ENCODE results near the gene GPX3.

The GPX3 gene

DNA sequence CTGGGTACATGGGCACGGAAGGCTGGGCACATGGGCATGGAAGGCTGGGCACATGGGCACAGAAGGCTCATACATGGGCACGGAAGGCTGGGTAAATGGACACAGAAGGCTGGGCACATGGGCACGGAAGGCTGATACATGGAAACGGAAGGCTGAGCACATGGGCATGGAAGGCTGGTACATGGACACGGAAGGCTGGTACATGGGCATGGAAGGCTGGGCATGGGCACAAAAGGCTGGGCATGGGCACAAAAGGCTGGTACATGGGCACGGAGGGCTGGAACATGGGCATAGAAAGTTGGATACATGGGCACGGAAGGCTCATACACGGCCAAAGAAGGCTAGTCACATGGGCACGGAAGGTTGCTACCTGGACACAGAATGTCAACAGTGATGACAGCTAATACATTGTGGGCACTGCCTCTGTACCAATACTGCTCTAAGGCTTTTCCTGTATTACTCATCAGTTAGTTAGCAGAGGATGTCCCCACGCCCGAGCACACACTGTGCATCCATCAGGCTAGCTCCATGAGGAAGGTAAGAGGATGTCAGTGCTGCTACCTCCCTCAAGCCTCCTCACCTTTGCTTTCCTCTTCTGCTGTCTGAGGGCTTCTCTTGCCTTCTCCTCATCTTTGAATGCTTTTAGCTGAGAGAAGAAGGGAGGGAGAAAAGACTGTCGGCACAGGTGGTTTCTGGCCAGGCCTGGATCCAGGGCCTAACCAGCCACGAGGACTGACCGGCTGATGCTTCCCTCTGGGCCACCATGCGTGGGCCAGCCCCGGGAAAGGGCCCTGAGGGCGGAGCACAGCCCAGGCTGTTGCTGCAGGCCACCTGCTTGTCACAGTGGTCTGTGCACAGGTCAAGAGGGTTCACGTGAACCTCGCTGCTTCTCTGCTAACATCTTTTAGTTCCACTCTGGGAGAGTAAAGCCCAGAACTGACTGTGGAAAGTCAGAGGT is 14.3 kb downstream of the GPX3 start:
- DNase-seq (ENCODE audit: low read depth, low spot score): no peak

DNA sequence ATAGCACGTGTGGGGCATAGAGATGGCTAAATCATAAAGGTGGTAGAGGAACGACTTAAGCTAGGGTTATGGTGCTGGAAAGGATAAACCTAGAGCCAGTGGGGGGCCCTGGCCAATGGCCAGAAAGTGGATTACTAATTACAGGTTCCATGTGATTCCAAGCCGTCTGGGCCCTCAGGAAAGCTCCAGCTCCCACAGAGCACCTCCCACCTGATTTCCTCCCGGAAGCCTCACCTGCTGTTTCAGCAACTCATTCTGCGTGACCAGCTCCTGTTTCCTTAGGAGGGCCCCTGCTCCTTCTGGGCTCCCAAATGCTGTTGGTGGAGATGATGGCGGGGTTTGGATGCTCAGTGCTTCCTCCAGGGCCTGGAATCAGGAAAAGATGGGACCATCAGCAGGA is 16.2 kb downstream of the GPX3 start:
- DNase-seq (ENCODE audit: low read depth, low spot score): no peak

DNA sequence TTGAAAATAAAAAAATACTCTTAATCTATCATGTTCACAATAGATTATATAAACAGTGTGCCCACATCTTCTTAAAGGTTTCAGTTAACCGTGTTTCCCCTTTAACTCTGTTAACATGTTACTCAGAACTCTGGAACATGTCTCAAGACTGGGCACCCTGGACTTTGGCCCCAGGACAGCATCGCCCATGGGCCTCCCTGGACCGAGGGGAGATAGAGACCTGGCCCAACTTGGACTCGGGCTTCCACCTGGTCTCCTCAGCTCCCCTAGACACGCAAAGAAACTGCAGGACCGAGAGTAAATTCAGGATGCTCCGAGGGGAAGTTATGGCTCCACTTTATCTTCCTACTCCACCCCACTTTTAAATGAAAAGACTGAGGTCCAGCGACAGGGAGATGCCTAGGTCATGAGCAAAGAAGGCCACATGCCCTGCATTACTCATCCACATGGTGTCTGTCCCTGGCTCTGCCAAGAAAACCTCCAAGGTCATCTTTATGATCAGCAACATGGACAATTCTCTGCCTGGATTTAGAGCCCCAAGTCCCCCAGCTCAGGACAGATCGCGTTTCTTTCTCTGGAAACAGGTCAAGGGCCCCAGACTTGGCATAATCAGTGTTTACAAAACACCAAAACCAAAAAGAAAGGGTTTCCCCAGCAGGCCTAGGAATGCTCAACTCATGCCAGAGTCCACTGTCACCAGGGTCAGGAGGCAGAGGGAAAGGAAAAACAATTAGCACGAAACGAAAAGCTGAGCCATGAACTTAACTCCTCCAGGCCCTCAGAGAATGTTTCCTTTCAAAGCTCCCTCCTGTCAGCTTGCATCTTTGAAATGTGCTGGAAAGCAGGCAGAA is 17.4 kb downstream of the GPX3 start:
- peak; percentile 20 for DNase-seq (ENCODE audit: low read depth, low spot score)

DNA sequence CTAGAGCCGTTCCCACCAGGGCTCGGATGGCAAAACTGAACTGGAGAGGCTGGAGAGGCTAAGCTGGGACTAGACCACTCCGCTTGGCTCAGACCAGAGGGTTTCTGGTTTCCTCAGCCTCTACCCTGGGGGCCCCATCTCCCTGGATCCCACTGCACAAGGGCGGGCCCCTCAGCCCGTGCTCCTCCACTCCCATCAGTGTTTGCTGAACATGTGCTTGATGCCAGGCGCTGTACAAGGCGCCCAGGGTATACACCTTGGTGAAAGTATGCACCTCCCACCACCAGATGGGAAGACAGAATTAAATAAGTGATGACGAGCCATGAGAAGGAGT is 18.0 kb downstream of the GPX3 start:
- no peak for DNase-seq (ENCODE audit: low read depth, low spot score)

DNA sequence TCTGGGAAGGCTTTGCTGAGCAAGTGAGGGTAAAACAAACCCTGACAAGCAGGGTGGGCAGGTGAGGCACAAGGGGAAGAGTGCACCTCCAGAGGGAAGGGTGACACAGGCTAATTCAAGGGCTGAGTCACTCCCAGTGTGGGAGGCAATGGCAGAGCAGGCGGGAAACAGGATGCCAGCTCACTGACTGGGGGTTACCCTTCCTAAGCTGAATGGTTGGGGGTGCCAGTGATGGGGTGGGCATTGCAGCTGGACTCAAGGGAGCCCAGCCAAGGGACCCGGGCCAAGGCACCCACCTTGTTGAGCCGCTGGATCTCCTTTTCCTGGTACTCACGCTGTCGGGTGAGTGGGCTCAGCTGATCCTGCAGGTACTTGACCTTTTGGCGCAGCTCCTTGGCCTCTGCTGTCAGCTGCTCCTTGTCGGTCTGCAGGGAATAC is 18.4 kb downstream of the GPX3 start:
- DNase-seq (ENCODE audit: low read depth, low spot score): no peak

DNA sequence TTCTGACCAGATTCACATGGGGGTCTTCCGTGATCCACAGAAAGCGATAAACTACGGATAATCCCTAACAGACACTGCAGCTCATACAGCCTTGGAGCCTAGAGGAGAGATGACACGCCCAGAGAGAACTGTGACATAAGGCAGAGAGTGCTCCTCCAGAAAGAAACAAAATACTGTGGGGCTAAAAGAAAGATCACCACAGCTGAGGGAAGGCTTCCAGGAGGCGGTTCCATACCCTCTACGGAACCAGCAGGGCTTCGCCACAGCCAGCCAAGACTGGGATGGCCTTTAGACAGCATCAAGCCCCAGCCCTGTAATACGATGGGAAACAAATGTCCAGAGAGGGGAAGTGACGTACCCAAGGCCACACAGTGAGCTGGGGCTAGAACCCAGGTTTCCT is 19.3 kb downstream of the GPX3 start:
- no peak for DNase-seq (ENCODE audit: low read depth, low spot score)

DNA sequence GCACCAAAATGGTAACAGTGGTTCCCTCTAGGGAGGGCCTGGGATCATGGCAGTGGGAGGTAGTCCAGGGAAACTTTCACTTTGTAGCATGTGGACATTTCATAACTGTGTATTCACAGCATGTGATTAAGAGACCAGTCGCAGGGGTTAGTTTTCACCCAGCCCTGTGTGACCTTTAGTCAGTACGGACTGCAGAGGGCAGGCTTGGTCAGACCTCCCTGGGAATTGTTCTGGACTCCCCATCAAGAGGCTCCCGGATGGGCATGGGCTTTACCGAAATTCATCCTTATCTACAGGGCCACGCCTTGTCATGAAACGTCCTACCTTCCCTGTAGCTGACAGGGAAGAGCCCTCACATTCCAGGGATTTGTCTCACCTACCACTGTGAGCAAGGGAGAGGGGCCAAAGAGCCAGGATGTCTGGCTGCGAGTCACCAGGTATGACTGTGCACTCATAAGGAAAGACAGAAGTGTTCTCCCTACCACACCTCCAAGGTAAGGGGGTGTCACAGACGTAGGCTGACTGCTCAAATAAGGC is 19.9 kb downstream of the GPX3 start:
- DNase-seq (ENCODE audit: low read depth, low spot score): no peak

DNA sequence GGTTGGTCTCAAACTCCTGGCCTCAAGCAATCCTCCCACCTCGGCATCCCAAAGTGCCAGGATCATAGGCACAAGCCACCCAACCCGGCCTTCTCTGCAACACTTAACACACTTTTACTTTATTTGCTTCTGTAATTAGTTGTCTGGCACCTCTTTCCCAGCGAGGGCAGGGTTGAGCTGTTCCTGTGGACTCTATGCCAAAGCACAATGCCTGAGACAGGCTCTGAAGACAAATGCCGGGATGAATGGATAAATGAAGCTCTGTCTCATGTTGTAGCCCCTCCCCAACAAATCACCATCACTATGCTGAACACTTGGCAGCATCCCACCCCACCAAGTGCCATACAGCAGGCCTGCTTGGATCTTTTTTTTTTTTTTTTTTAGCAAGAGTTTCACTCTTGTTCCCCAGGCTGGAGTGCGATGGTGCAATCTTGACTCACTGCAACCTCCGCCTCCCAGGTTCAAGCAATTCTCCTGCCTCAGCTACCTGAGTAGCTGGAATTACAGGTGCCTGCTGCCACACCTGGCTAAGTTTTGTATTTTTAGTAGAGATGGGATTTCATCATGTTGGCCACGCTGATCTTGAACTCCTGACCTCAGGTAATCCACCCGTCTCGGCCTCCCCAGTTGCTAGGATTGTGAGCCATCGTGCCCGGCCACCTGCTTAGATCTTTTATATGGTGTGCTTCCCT is 21.3 kb downstream of the GPX3 start:
- no peak for DNase-seq (ENCODE audit: low read depth, low spot score)

DNA sequence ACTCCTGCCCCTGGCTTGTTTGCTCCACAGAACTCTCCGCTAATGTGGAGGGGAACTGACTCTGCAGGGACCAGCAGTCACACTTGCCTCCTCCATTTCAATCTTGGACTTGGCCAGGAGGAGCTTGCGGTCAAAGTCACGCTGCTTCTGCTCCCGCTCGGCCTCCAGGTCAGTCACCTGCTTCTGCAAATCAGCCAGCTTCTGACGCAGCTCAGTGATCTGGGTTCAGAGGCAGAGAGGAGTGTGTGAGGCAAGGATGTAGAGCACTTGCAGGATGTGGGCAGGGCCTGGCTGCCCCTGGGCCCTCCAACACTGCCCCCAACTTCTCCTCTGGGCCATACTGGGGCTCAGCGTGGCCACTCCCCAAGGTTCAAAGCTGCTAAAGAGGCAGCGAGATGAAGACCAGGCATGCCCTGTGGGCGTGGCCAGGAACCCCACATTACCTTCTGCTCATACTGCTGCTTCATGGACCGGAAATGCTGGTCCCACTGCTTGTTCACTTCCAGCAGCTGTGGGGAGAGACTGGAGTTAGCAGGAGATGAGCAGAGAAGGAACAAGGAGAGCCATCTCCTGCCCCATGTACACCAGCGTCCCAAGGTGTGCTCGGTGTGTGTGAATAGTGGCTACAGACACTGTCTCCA is 22.2 kb downstream of the GPX3 start:
- DNase-seq (ENCODE audit: low read depth, low spot score): no peak

DNA sequence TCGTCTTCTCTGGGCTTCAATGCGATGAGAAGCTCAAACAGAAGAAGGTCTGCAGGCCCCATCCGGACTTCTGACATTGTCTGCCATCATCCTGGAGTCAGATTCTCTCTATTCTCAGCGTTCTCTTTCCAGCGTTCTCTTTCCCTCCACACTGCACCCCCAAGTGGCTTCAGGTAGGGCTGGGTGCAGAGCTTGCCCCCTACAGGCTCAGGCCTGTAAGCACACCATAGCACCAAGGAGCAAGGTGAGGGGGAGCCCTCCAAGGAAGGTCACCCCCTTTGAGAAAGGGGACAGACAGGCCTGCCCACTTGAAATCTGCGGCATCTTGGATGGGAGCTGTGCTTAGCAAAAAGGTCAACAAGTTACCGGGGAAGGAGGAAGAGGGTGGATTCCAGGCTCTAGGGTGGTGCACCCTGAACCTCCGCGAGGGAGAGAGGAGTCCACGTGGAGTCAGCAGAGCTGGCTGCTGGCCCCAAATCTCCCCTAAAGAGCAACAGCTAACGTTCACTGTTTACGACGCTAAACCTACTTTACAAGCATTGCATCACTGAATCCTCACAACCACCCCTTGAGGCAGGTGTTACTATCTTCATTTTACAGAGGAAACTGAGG is 27.5 kb downstream of the GPX3 start:
- DNase-seq (ENCODE audit: low read depth, low spot score): no peak

DNA sequence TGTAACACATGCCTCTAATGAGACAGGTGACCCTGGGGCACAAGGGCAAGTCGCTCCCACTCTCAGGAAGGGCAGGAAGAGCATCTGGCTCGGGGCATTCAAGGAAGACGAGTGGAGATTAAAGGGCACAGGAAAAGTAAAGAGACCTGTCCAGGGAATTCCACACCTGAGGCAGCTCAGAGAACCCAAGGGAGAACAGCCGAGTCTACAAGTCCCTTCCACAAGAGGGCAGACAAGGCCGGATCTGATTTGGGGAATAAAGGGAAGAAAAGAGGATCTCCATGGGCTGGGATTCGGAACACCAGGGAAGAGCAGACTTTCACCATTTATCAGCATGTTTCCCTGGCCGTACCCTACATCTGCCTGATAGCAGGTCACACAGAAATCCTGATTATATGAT is 28.1 kb downstream of the GPX3 start:
- DNase-seq (ENCODE audit: low read depth, low spot score): no peak

DNA sequence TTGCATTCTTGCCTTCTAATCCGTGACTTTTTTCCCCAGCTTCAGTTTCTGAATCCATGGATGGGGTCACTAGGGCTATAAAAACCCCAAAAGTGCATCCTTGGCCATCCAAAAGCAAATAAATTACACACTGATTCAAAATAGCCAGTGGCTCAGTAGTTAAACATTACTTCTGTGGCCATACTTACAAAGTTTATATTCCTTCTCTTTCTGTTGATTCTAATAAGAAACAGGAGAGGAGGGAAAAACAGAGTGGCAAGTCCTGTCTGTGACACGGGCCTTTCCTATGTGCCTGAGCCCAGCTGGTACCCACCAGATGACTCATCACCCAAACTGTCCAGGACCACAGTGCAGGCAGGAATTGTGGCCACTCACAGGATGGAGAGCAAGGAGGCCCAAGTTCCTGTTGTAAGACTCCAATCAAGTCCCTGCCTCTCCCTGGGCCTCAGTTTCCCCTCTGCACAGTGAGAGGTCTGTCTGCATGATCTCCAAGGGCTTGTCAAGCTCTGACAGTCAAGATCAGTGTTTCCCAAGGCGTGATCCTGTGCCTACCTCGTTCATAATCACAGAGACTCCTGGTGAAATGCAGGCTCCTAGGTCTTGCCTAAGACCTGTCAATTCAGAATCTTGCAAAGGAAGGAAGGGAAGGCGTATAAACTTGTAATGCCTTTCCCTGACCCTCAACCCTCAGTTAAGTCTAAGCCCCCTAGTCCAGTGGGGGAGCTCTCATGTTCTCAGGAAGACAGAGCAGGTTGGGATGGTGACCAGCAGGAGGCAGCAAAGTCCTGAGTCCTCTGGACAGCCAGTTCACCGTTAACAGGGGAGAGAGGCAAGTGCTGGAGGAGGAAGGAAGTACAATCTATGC is 30.9 kb downstream of the GPX3 start:
- DNase-seq (ENCODE audit: low read depth, low spot score): peak; percentile 60

DNA sequence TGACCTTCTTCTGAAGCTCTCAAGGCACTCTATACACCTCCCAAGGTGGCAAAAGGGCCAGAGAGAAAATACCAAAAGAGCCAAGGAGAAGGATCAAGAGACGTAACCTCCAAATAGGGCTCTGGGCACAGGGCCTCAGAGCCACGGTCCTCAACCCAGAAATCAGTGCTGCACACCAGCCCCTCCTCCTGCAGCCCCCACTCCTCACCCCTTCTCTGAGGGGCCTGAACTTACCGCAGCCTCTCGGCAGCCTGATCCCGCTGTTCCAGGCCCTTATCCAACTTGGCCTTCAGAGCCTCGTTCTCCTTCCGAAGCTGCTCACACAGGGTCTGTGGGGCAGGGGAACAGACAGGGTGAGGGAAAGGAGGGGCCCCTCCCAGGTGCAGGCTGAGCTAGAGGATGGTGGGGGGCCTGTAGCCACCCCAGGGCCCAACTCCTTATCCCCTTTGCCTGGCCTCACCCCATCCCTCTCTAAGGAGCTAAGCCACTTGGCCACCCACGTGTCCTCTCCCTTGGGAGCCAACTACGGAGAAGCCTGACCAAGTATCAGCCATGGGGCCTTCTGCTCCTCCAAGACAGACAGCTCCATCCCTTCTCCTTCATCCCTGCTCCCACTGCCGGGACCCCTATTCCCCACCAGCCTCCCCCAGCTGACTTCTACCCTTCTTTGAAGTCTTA is 31.7 kb downstream of the GPX3 start:
- DNase-seq (ENCODE audit: low read depth, low spot score): no peak

DNA sequence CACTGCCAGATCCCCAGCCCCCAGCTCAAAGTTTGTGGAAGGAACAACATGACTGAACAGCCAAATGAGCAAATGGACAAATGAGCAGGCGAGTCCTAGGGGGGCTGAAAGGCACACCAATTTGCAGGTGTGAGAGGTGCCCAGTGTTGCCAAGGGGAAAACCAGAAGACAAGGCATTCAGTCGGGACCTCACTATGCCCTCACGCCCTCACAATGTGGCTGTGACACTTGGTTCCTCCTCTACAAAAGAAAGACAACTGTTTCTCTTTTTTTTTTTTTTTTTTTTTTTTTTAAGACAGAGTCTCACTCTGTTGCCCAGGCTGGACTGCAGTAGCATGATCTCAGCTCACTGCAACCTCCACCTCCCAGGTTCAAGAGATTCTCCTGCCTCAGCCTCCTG is 32.4 kb downstream of the GPX3 start:
- DNase-seq (ENCODE audit: low read depth, low spot score): no peak

DNA sequence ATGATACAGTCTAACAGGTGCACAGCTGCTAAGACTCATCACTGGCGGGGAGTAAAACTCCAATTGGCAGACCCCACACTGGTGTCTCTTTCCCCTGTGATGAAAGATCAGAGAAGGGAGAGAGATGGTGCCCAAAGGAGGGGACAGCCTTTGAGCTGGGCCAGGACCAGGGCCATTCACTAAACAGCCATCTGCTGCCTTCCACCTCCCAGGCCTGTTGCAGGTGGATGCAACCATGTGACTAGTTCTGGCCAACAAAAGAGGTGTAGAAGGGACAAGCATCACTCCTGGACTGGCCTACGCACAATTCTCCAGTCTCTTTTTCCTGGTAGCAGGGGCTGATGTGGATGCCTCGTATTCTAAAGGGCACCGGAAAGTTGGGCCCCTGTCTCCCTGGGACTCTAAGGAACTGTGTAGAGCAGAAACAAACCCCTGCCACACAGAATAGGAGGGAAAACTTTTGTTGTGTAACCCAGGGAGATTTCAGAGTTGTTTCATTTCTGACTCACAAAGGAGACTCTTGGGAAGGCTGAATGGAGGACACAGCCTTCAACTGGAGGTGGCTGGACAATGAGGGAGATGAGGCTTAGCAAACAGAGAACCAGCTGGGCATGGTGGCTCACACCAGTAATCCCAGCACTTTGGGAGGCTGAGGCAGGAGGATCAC is 33.5 kb downstream of the GPX3 start:
- no peak for DNase-seq (ENCODE audit: low read depth, low spot score)

DNA sequence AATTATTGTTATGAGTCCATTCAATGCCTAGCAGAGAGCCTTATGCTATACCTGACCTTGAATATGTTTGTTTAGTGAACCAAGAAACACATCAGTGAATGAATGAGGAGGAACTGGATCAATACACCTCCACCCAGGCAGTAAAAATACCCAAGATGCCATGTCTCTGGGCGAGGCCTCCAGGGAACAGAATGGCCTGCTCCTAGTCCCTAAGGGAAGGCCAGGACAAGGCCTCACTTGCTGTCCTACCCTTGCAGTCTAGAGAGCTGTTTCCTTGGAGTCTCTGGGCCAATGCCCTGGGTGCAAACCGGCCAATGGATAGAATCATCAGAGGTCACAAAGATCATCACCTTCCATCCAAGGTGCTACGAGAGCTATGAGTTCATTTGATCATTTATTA is 34.3 kb downstream of the GPX3 start:
- DNase-seq (ENCODE audit: low read depth, low spot score): no peak

DNA sequence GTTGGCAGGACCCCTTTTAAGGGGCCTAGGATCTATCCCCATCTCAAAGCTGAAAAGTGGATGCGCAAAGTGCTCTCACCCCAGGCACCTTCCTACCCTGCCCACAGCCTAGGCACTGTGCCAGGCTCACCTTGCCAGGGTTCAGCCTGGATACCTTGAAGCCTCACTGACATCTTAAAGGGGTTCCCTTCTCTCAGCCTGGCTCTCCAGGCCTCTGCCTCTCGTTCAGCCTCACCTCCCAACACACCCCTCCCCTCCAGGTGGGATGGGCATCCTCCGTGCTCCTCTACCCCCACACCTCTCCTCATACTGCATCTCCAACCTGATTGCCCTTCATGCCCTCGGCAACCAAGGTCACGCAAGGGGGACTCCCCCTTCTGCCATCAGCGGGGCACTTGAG is 34.9 kb downstream of the GPX3 start:
- no peak for DNase-seq (ENCODE audit: low read depth, low spot score)

DNA sequence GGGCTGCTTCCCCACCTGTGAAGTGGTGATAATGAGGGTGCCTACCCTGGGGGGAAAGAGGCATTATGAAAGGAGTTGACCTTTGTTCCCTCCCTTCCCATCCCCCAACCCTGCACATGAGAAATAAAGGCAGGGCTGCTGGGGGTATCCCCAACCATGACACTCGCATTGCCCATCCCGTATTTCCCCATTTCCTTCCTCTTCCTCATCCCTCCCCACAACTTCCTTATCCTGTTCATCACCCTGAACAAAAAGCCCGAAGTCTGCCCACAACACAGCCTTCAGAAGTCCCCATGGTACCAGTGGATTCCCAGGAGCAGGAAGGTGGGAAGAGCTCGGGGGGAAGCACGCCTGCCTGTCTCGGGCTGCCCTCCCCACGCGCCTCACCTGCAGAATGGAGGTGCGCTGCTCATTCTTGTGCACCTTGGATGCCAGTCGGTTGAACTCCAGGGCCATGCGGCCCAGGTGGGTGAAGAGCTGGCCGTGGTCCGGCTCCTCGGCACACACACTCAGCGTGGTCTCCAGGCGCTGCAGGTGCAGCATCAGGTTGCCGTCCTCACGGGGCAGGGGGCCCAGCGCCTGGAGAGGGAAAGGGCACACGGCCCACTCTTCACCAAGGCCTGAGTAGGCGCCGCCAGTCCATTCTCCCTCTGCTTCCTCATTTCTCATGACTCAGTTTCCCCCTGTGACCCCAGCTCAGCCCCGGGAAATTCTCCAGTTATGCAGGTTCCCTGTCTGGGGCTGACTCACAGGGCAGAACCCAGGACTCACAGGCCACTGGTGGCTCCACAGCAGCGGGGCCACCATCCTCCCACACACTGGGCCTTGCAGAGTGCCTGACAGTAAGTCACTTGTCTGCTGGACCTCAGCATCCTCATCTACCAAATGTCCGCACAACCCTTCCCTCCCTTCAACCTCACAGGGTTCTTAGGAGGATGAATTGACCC is 36.3 kb downstream of the GPX3 start:
- DNase-seq (ENCODE audit: low read depth, low spot score): no peak
